Transverse colon (tissue), 4 donors: ENCODE measurements around the gene LYPD6.
A peak's percentile ranks its signal among the peaks of the same experiment; 100 is the strongest.

ENCODE experiments used
- CTCF ChIP-seq, 5 experiments: fragments of 200-600 bp in 3 of 5; fragments of 450-650 bp in 2 of 5; sonication (generic) in 3 of 5; IDR thresholded peaks; 1 replicate in 2 of 5; 2 replicates in 3 of 5; pipeline ENCODE4 v1.5.1; 2016 to 2017; ENCODE audit warnings: antibody characterized with exemption in 5 of 5, inconsistent platforms in 3 of 5, mild to moderate bottlenecking in 2 of 5, moderate library complexity in 1 of 5
- EP300 ChIP-seq: sonication (generic); formaldehyde crosslinking; IDR thresholded peaks from one replicate; pipeline ENCODE4 v1.6.1; 2017; ENCODE audit warnings: antibody characterized with exemption, low read depth
- POLR2A ChIP-seq: fragments of 450-650 bp; IDR thresholded peaks from one replicate; pipeline ENCODE4 v1.6.1; 2016; ENCODE audit warnings: antibody characterized with exemption, mild to moderate bottlenecking, moderate library complexity
- POLR2AphosphoS5 ChIP-seq, 3 donors: sonication (generic); formaldehyde crosslinking; IDR thresholded peaks; one replicate each; pipeline ENCODE4 v1.6.1; 2016; ENCODE audit warnings: antibody characterized with exemption in 3 of 3

- TF ChIP-seq POLR2A (no peak), CTCF (IDR thresholded peaks at IDR 0.05) (peak in 4 of 5 experiments; percentile 20 to 28 (median 26)), POLR2AphosphoS5 (IDR thresholded peaks at IDR 0.05) (no peak), EP300 (no peak)
These were observed 1.3 kb upstream of the LYPD6 start for GRCh38 chr2:149329068-149329467.
